HG02763 (cell line): Measurements from ENCODE around the gene DMRTB1.

ENCODE experiments used
- ATAC-seq: cut with Tn5 transposase; IDR thresholded peaks from one replicate; pipeline ENCODE4 v1.9.1; 2021; ENCODE audit warnings: mild to moderate bottlenecking, moderate library complexity; ENCODE audit not compliant: unreplicated experiment

Gene DMRTB1

GRCh38 chr1:53462769-53463501, 3.7 kb downstream of the DMRTB1 start:
- ATAC-seq, result no peak

DNA sequence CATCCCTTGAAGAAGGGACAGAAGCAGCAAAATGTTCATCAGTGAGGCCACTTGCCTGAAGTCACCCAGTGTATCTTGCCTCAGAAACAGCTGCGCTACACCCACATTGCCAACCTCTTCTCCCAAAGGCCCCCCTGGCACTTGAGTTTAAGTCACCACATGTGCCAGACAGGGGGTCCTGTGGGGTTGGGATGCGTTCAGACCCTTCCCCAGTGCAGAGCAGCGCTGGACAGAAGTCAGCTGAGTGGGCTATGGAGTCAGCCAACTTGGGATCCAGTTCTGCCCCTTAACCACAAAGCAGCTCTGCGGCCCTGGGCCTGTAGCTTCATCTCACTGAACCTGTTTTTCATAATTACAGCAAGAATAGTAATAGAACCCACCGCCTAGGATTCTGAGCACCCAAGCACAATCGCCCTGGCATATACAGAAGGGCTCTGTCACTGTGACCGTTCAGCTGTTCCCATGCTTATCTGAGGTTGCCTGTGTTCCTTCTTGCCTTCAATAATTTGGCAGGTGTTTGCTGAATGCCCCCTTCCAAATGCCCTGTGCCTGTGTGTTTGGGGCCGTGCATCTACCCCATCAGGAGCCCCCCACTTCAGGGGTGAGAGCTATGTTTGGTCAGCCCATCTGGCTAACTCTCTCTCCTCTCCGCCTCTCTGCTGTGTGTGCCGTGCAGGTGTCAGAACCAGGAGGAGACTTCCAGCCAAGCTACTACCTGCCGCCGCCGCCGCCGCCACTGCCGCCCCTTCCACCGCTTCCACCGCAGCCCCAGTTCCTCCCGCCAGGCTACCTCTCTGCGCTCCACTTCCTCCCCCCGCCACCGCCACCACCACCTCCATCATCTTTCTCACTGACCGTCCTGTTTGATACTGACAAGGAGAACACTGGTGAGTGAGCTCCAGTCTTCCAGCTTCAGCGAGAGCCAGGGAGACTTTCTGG, 5.0 kb downstream of the DMRTB1 start:
- no peak for ATAC-seq

- ATAC-seq, result no peak
Observed at GRCh38 chr1:53465023-53465957, 6.1 kb downstream of the DMRTB1 start.

DNA sequence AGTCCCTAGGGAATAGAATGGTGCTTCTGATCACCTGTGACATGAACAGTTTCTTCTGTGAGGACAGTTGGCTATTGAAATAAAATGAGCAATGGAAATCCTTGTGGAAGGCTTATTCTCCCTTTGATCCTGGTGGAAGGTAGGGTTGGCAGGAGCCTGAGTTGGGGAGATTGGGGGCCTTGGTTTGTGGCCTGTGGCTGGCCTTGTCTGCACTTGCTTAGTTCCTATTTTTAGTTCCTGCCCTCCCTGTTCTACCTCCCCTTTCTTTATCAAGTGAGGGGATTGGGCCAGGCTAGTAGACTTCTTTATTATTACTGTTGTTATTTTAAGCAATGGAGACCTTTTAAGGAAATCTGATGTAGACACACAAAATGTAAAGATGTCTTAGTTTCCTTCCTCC, 8.2 kb downstream of the DMRTB1 start:
- ATAC-seq, result no peak

DNA sequence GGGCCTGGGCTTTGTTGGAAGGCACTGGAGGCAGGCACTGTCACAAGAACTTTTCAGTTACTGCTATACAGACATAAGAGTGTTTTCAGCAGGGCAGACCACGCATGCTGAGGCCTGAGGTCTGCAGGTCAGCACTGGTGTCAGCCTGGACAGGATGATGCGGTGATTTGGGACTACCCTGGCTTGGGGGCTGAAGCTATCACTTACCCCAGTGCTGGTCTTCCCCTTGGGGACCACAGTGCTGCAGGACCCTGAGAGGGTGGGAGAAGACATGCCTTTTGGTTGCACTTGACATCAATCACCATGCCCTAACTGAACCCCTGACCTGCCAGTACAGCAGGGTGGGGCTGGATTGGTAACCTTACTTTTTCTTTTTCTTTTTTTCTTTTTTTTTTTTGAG, 9.2 kb downstream of the DMRTB1 start:
- no peak for ATAC-seq

DNA sequence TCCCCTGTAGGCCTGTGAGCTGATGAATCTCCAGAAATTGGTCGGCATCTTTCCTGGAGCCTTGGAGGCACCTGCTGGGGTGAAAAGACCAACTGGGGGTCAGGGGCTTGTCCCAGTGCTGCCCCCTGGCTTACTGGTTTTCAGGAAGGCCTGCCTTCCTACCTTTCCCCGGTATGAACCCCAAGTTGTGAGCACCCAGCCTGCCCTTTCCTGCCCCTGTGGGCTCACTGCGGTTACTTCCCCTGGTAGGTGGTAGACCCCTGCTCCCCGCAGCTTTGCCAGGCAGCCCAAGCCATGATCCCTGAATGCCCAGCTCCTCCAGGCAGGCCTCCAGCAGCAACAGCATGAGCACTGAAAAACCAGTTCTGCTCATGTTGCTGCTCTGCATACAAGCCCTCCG, 10.2 kb downstream of the DMRTB1 start:
- ATAC-seq, result no peak

- ATAC-seq, result no peak
Observed at GRCh38 chr1:53470155-53470554, 11.0 kb downstream of the DMRTB1 start.

- ATAC-seq, result no peak
Observed at GRCh38 chr1:53470584-53470983, 11.4 kb downstream of the DMRTB1 start.

DNA sequence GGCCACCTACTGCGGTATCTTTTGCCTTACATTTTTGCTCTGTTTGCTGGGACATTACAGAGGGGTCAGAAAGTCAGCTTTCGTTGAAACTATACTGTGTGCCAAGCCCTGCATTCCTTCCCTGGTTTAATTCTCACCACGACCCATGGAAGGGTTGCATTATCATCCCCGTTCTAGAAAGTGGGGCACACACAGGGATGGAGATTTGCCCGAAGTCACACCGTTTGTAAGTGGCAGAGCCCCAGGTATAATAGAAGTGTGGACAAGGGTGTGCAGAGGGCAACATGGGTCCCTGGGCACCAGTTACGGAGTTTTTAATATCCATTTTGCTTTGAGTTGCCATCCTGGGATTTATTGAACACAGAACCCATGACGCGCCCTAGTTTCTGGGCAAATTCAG, 11.8 kb downstream of the DMRTB1 start:
- ATAC-seq, result no peak

DNA sequence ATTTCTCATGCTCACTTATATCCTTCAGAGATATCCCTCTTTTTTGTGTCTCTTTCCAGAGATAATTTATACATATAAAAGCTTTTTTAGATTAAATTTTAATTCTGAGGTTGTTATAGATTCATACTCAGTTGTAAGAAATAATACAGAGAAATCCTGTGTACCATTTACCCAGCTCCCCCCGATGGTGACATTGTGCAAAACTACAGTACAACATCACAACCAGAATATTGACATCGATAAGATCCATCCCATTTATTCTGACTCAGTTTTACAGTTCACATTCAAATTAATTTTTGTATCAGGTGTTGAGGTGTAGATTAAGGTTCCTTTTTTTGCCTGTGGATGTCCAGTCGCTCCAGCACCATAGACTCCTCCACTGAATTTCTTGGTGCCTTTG, 14.3 kb downstream of the DMRTB1 start:
- no peak for ATAC-seq

DNA sequence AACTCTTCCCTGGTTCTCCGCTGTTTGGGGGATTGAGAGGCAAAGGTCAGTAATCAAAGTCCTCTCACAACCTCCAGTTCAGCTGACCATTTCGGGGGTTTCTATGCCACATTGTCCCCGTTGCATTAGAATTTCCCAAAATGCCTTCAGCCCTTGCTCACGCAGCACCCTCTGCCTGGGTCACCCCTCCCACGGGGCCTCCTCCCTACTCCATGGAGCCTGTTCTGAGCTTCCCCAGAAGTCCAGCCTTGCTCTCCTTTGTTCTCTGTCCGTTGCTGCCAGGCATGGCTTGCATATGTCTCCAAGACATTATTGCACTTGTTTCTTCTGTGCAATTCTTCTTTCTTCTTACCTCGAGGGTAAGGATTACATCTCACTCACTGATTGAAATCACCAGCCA, 16.5 kb downstream of the DMRTB1 start:
- no peak for ATAC-seq

DNA sequence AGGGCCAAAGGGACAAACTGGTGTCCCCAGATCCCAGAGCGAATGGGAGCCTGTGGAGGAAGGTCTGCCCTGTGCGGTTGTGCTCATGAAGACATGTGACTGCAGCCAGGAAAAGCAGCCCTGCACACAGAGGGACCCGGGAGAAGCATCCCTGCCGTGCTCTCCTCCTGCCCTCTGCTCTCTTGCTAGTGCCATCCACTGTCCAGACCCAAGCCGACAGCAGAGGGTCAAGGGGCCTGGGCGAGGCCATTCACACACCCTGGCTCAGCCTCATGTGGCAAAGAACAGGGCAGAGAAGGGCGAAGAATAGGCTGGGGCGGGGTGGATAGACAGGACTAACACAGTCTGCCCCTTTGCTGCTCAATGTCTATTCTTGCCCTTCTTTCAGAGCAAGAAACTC, 17.4 kb downstream of the DMRTB1 start:
- no peak for ATAC-seq

DNA sequence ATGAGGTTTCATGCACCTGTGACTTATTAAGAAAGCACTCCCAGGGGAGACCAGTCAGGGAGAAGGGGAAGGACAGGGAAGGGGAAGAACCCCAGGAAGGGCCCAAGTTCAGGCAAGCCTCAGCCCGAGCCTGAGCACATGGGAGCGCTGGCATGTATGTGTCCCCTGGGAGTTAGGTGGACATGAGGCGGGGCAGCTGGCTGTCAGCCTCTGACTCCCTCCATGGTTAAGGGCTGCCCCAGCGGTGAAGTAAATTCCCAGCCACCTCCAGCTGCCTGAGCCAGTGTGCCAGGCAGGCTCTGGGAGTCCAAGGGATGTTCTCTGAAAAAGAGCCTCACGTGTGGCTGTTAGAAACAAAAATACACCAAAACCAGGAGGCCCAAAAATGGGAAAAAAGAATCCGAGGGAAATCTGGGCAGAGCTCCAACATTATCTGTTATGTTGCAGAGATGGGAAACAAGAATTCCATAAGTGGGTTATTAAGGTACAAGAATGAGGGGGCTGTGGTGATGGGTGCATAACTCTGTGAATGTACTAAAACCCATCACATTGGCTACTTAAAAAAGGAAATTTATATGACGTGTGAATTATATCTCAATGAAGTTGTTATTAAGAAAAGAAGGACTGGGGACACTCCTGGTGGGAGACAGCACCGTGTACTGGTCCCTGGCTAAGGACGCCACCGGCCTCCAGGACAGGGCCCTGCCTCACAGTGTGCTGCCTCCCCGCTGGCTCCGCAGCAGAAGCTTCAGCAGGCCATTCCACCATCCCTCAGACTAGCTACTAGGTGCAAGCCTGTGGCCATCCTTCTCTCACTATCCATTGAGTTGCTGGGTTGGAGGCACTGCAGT, 18.7 kb downstream of the DMRTB1 start:
- ATAC-seq, result no peak

DNA sequence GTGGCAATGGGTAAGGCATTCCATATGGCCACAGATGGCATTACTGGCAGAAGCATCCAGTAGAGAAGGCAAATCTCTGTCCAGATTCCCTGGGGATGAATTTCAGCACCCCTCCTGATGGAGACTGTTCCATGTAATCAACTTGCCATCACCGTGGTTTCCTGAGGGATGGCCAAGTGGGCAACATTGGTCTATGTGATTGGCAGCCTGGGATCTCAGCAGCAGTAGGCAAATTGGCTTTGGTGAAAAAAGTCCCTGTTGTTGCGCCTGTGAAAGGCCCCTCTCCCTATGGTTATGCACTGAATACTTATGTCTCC, 19.3 kb downstream of the DMRTB1 start:
- no peak for ATAC-seq

DNA sequence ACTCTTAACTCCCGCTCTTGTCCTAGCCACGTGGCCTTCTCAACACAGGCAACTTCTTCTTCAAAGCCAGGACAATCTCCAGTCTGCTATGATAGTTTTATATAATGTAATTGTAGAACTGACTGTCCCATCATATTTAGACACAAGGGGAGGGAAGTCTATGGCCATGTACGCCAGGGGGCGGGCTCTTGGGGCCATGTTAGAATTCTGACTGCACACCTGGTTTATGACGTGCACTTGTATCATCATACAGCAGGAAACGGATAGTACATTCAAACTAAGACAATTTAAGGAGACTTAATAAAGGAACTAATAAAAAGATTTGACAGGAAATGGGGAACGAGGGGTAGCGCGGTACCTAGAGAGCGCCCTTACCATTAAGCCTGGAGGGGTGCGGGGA, 21.5 kb downstream of the DMRTB1 start:
- ATAC-seq, result no peak

DNA sequence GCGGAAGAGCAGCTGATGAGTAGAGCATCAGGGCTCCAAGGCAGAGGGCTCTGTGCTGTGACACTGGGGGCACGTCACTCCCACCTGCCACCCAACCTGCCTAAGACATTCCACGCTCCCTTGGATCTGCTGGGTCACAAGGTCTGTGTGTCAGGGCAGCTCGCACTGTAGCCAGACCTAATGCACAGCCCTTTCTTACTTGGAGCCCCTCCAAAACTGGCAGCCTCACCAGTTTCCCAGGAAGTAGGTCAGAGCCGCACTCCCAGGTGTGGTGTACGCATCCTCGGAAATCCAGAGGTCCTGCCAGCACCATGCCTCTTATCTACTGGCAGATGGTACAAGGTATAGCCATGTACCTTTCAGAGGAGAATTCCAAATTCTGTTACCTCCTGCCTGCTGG, 22.3 kb downstream of the DMRTB1 start:
- no peak for ATAC-seq

DNA sequence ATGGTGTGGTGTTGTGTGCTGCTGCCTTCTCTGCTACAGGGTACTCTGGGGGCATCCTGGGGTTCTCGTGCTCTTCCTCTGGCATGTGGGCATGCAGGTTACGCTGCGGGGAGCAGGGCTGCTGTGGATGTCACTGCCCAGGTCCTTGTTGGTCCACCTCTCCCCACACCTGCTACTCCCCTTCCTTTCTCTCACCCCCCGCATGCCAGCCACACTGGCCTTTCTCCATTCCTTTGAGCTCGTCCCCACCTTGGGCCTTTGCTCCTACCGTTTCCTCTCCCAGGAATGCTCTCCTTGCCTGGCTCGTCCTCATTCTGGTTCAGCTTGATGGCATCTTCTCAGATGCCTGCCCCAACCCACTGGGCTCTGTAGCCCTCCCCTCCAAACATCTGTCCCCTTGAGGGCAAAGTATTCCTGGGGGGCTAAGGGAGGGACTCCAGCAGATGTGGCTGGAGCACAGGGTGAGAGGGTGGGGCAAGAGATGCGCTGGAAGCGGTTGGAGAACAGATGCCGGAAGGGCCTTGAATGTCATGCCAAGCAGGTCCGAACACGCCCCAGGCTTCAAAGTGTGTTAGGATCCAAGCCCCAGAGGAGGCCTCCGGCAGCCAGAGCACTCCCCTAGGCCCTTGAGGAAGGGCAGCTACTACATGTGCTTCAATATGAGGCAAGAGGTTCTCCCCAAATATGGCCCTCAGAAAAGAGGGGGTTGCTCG, 23.4 kb downstream of the DMRTB1 start:
- ATAC-seq, result no peak

DNA sequence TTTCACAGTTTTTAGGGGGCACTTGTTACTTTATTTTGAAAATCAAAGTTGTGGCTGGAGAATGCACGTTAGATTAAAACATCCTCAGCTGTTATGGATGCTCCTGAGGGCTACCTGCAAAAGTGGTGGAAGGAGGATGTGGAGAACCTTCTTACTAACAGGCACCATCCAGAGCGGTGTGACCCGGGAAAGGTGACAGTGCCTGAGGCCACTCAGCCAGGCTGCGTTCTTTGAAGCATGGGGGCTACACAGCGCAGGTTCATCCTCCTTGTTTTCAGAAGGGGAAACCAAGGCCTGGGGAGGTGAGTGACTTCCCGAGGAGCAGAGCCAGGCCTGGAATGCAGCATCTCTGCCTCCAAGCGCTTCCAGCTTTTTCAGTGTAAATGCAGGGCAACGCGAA, 24.0 kb downstream of the DMRTB1 start:
- no peak for ATAC-seq

GRCh38 chr1:53483656-53484055, 24.5 kb downstream of the DMRTB1 start:
- no peak for ATAC-seq
